Tibial artery (tissue), 4 donors: Measurements from ENCODE around the gene B4GALNT4.
"Not testable (repeated sequence)": the region's sequence is repeated elsewhere in the genome, so short reads cannot be mapped to it uniquely, and the experiment has no call there.

Experiments
- DNase-seq, 2 donors: peaks; one replicate each; pipeline ENCODE4 v3.0.0-alpha.2; 2019
- H3K27ac ChIP-seq, 2 donors: fragments of 200-600 bp; sonication (generic) in 1 of 2; 1 replicate in 1 of 2; 2 replicates in 1 of 2; pipeline ENCODE4 v1.5.1; 2018 to 2019; ENCODE audit warnings: mild to moderate bottlenecking in 1 of 2
- H3K27me3 ChIP-seq, 2 donors: fragments of 200-600 bp; sonication (generic) in 1 of 2; one replicate each; pipeline versions ENCODE4 v1.5.1 to v1.6.0; 2016 to 2019
- H3K36me3 ChIP-seq, 3 donors: fragments of 200-600 bp; sonication (generic) in 2 of 3; one replicate each; pipeline ENCODE4 v1.5.1; 2016 to 2019; ENCODE audit warnings: mild to moderate bottlenecking in 2 of 3
- H3K4me1 ChIP-seq, 4 donors: fragments of 200-600 bp; sonication (generic) in 2 of 4; 1 replicate in 3 of 4; 2 replicates in 1 of 4; pipeline ENCODE4 v1.5.1; 2016 to 2019
- H3K4me3 ChIP-seq, 2 donors: fragments of 200-600 bp; sonication (generic) in 1 of 2; 1 replicate in 1 of 2; 2 replicates in 1 of 2; pipeline ENCODE4 v1.5.1; 2018 to 2019; ENCODE audit warnings: mild to moderate bottlenecking in 2 of 2
- H3K9me3 ChIP-seq, 3 donors: fragments of 200-600 bp; sonication (generic) in 1 of 3; one replicate each; pipeline ENCODE4 v1.5.1; 2016 to 2019
- CTCF ChIP-seq, 2 experiments: fragments of 200-600 bp in 1 of 2; fragments of 450-650 bp in 1 of 2; IDR thresholded peaks; one replicate each; pipeline ENCODE4 v1.5.1; 2017 to 2019; ENCODE audit warnings: antibody characterized with exemption in 2 of 2, mild to moderate bottlenecking in 1 of 2, moderate library complexity in 1 of 2
- intact Hi-C: fragments of 100-400 bp; cut with DNase I; formaldehyde crosslinking; loops from one replicate; pipeline ENCODE4 v1.15.0; 2023; ENCODE audit warnings: low total_unique reads

Gene B4GALNT4

GRCh38 chr11:399731-400211, 30.5 kb downstream of the B4GALNT4 start:
- H3K27me3 ChIP-seq = peaks cover 0 to 39% of the 10 kb centered on the region in 2 donors
- no peak for DNase-seq
- H3K4me3 ChIP-seq = no peak overlapping the region
- intact Hi-C loops = no loop called here
- peaks cover 0 to 38% (median 9%) of the 10 kb centered on the region in 4 donors for H3K4me1 ChIP-seq
- peaks cover 0 to 38% (median 0%) of the 10 kb centered on the region in 3 donors for H3K36me3 ChIP-seq
- no peak for TF ChIP-seq CTCF (IDR thresholded peaks at IDR 0.05)
- H3K27ac ChIP-seq = no peak overlapping the region
- no peaks in the 10 kb centered on the region for H3K9me3 ChIP-seq

- TF ChIP-seq CTCF (IDR thresholded peaks at IDR 0.05) = no peak
- H3K27ac ChIP-seq = no peak overlapping the region
- DNase-seq = no peak
- H3K36me3 ChIP-seq = peaks cover 0 to 41% (median 0%) of the 10 kb centered on the region in 3 donors
- H3K4me1 ChIP-seq = peaks cover 0 to 33% (median 9%) of the 10 kb centered on the region in 4 donors
- no peak overlapping the region for H3K4me3 ChIP-seq
- peaks cover 0 to 34% of the 10 kb centered on the region in 2 donors for H3K27me3 ChIP-seq
- H3K9me3 ChIP-seq = no peaks in the 10 kb centered on the region
- intact Hi-C loops = no loop called here
Observed at GRCh38 chr11:400241-400689, 31.0 kb downstream of the B4GALNT4 start.

- H3K9me3 ChIP-seq, H3K4me3 ChIP-seq, intact Hi-C loops, H3K27ac ChIP-seq, DNase-seq: not testable (repeated sequence)
- Histone ChIP-seq H3K27me3 (peaks cover 0 to 26% of the 10 kb centered on the region in 2 donors), H3K36me3 (peaks cover 0 to 41% (median 0%) of the 10 kb centered on the region in 3 donors), H3K4me1 (peaks cover 0 to 26% (median 14%) of the 10 kb centered on the region in 4 donors)
Observed at GRCh38 chr11:401196-401595, 31.9 kb downstream of the B4GALNT4 start.

GRCh38 chr11:403021-403760, 33.9 kb downstream of the B4GALNT4 start:
- Histone ChIP-seq H3K36me3 (peaks cover 0 to 31% (median 0%) of the 10 kb centered on the region in 3 donors), H3K9me3 (no peaks in the 10 kb centered on the region), H3K27me3 (peaks cover 0 to 29% of the 10 kb centered on the region in 2 donors), H3K4me1 (peaks cover 0 to 26% (median 18%) of the 10 kb centered on the region in 4 donors), H3K4me3 (no peak overlapping the region), H3K27ac (no peak overlapping the region)
- intact Hi-C loops = no loop called here
- TF ChIP-seq CTCF (IDR thresholded peaks at IDR 0.05) = no peak
- DNase-seq = peak in 1 of 2 donors; percentile 64

- Histone ChIP-seq H3K4me1 (peaks cover 0 to 27% (median 21%) of the 10 kb centered on the region in 4 donors), H3K27me3 (peaks cover 0 to 26% of the 10 kb centered on the region in 2 donors), H3K9me3 (no peaks in the 10 kb centered on the region), H3K27ac (no peak overlapping the region), H3K4me3 (no peak overlapping the region), H3K36me3 (peaks cover 0 to 31% (median 0%) of the 10 kb centered on the region in 3 donors)
- intact Hi-C loops = no loop called here
- TF ChIP-seq CTCF (IDR thresholded peaks at IDR 0.05) = no peak
- DNase-seq = peak in 1 of 2 donors; percentile 64
Observed at GRCh38 chr11:403761-404431, 34.6 kb downstream of the B4GALNT4 start.
